Brain microvascular endothelial cell (primary cell): ENCODE data around the gene INO80.
A peak's percentile ranks its signal among the peaks of the same experiment; 100 is the strongest.

Source experiments
- DNase-seq: peaks from one replicate; pipeline ENCODE4 v3.0.0-alpha.2; 2020
- H3K27ac ChIP-seq: fragments of 250-450 bp; sonication (Bioruptor Pico); 2 replicates; pipeline ENCODE4 v1.5.1; 2020; ENCODE audit warnings: mild to moderate bottlenecking, moderate library complexity
- H3K27me3 ChIP-seq: fragments of 250-450 bp; sonication (Bioruptor Pico); replicated peaks from 2 replicates; pipeline ENCODE4 v1.5.1; 2020; ENCODE audit warnings: mild to moderate bottlenecking
- H3K36me3 ChIP-seq: fragments of 250-450 bp; sonication (Bioruptor Pico); replicated peaks from 2 replicates; pipeline ENCODE4 v1.5.1; 2020; ENCODE audit warnings: mild to moderate bottlenecking
- H3K4me3 ChIP-seq: 2 replicates; pipeline ENCODE4 v1.5.1; 2011; ENCODE audit warnings: low read depth, mild to moderate bottlenecking, control low read depth, low read length, moderate library complexity
- CTCF ChIP-seq: IDR thresholded peaks from 2 replicates; pipeline ENCODE4 v1.5.1; 2011; ENCODE audit warnings: low read depth, mild to moderate bottlenecking, moderate library complexity, low read length, control low read depth, inconsistent platforms; ENCODE audit errors: missing control alignments
- in situ Hi-C: cut with HindIII; loops from 2 replicates; pipeline ENCODE4 v1.10.0; 2017; ENCODE audit warnings: low sequenced_read_pairs, low pct_ligation_motif_present

Gene INO80

GRCh38 chr15:40941068-40941527 is 175.0 kb downstream of the INO80 start:
- TF ChIP-seq CTCF: no peak
- Histone ChIP-seq H3K4me3 (peak overlapping the region; percentile 45), H3K27me3 (no peaks in the 10 kb centered on the region), H3K27ac (peak overlapping the region; percentile 5), H3K36me3 (no peaks in the 10 kb centered on the region)
- DNase-seq: no peak
- in situ Hi-C loops: no loop called here

DNA sequence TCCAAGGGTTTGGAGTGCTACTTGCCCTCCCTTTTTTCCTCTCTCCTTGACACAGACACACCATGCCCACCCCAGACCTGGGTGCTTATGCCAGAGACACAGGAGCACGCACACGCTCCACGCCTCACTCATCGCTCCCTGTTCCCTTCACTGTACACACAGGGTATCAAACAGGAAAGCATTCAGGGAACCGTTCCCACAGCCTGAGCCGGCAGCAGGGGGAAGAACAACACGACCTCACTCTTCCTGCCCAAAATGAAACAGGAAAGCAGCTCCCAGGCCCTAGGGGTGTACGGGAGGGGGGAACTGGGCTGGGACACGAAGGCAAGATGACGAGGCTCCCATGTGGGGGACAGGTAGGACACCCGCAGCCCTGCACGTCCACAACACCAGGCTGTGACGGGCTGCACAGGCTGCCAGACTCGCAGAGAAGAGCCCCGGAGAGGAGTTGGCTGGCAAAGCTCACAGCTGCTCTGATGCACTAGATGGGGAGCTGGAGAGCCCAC is 175.7 kb downstream of the INO80 start:
- DNase-seq: no peak
- Histone ChIP-seq H3K27me3 (no peaks in the 10 kb centered on the region), H3K4me3 (no peak overlapping the region), H3K36me3 (no peaks in the 10 kb centered on the region), H3K27ac (no peak overlapping the region)
- in situ Hi-C loops: no loop called here
- TF ChIP-seq CTCF: no peak

- Histone ChIP-seq H3K27ac (no peak overlapping the region), H3K27me3 (no peaks in the 10 kb centered on the region), H3K4me3 (no peak overlapping the region), H3K36me3 (no peaks in the 10 kb centered on the region)
- DNase-seq: no peak
- in situ Hi-C loops: no loop called here
- no peak for TF ChIP-seq CTCF
Observed at GRCh38 chr15:40938536-40938870, 177.6 kb downstream of the INO80 start.

DNA sequence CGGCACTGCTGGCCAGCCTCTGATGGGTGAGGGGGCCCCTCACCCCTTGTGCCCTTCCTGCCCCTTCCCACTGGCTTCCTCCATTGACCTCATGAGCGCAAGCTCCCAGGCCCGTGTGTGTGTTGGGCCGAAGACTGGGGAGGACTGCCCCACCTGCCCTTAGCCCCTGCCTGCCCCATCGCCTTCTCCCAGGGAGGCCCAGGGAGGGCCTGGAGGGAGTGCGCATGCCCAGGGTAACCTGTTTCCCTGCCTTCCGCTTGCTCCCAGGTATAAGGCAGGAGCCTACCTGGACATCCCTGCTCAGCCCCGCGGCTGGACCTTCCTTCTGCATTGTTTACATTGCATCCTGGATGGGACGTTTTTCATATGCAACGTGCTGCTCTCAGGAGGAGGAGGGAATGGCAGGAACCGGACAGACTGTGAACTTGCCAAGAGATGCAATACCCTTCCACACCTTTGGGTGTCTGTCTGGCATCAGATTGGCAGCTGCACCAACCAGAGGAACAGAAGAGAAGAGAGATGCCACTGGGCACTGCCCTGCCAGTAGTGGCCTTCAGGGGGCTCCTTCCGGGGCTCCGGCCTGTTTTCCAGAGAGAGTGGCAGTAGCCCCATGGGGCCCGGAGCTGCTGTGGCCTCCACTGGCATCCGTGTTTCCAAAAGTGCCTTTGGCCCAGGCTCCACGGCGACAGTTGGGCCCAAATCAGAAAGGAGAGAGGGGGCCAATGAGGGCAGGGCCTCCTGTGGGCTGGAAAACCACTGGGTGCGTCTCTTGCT is 178.1 kb downstream of the INO80 start:
- in situ Hi-C loops: no loop called here
- H3K36me3 ChIP-seq: no peaks in the 10 kb centered on the region
- H3K27me3 ChIP-seq: no peaks in the 10 kb centered on the region
- TF ChIP-seq CTCF: peak; percentile 42
- H3K4me3 ChIP-seq: no peak overlapping the region
- DNase-seq: no peak
- H3K27ac ChIP-seq: no peak overlapping the region

DNA sequence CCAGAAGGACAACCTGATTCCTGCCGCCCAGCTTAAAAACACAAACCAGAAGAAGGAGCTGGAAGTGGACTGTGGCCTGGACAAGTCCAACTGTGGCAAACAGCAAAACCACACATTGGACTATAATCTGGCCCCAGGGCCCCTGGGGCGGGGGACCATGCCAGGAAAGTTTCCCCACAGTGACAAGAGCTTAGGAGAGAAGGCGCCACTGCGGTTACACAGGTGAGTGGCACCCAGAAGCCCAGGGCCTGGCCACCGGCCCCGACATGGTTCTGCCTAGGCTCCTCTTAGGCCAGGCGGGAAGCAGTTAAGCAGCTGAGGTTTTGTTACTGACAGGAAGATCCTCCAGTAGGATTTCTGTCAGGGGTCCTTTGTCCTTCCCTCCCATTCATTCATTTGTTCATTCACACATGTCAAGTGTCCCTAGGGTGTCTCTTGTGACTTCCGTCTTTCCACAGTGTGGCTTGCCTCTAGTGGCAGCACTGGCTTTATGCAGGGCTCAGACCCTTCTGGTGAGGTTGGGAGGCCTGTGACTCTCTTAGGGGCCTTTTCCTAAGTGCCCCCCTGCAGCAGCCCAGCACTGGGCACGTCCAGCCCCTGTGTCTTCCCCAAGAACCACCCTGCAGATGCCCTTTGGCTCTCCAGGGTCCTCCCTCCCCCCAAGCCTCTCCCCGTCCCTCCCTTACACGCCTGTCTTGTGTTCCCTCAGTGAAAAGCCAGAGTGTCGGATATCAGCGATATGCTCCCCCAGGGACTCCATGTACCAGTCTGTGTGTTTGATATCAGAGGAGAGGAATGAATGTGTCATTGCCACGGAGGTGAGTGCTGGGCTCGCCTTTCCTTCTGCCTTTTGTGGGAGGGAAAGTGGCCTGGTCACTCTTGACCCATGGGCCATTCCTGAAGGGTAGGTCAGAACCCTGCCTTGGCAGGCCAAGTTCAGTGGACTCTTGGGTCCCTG is 179.1 kb downstream of the INO80 start:
- no peak overlapping the region for H3K4me3 ChIP-seq
- H3K27me3 ChIP-seq: no peaks in the 10 kb centered on the region
- in situ Hi-C loops: no loop called here
- peak; percentile 66 for DNase-seq
- no peaks in the 10 kb centered on the region for H3K36me3 ChIP-seq
- H3K27ac ChIP-seq: no peak overlapping the region
- peak; percentile 37 for TF ChIP-seq CTCF
